ENCODE results near the gene EGLN2.
A peak's percentile ranks its signal among the peaks of the same experiment; 100 is the strongest.
"Not testable (repeated sequence)": the region's sequence is repeated elsewhere in the genome, so short reads cannot be mapped to it uniquely, and the experiment has no call there.

The EGLN2 gene

DNA sequence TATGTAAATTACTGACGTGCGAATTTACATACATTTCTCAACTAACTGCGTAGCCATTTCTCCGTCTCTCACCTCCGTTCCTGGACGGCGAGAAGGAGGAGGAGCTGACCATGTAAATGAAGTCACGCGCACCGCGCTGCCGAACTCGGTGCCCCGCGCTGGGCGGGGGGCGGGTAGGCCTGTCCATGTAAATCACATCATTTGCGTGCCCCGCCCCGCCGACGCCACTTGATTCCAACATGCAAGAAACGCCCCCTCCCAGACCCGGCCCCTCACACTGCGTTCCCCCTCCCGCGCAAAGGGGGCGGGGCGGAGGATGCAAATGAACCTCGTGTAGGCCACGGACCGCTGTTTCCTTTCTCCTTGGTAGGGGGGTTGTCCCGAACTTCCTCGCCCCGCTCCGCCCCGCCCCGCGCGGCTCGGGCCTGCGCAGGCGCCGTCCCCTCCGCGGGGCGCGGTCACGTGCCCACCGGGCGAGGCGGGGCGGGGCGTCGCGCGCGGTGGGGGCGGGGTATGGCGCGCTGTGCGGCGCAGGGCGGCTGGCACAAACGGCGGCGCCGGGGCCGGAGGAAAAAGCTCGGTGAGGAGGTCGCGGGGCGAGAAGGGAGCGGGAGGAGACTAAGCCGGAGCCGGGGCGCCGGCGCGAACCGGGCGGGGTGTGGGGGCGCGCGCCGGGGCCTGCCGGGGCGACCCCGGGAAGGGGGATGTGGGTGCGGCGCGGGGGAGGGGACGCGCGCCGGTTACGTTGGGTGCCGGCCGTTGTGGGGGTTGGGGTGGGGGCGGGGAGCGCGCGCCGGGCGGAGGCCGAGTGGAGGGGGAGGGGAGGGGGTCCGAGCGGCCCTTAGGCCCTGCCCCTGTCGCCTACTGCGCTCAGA lies at the start of gene EGLN2:
EGLN2 (plus strand) TSS at position 509 of the 875 bp plus-strand sequence. CDS start 1,382 bp downstream, outside the sequence.
- DNase-seq, result peak; percentile 99 to 100

DNA sequence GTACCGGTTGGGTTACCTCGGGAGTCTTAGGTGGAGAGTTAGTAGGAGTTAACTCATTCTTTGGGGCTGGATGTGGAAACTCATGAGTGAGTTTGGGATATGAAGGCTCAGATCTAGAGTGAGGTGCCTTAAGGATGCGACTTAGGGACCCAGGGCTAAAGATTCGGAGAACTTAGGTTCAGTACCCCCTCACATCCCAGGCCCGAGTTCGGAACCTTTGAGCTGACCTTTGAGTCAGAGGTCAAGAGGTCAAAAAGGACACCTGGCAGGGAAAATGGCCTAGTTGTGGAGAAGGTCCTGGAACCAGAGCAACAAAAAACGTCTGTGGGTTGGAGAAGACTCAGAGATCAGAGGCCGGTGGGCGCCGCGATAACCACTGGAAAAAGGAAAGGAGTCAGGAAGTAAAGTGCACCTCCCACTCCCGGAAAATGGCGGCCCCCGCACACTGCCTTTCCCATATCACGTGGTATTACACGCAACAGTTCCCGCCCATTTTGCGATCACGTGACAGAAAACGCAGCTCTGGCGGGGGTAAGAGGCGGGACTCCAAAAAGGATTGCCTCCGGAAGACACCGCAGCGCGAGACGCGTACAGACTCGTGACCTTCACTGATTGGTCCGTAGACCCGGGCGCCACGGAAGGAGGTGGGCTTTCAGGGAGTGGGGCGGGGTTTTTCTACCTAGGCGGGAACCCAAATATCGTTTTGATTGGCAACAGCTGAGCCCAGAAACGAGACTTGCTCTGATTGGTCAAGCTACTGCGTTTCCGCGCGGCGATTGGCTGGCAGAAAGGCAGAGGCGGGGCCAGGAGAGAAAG lies 48.7 kb upstream of the EGLN2 start, which contains the start of gene ACTMAP:
ACTMAP (minus strand) TSS at position 420 of the 816 bp plus-strand sequence. CDS start 674 bp downstream, outside the sequence.
- peak; percentile 100 for DNase-seq

DNA sequence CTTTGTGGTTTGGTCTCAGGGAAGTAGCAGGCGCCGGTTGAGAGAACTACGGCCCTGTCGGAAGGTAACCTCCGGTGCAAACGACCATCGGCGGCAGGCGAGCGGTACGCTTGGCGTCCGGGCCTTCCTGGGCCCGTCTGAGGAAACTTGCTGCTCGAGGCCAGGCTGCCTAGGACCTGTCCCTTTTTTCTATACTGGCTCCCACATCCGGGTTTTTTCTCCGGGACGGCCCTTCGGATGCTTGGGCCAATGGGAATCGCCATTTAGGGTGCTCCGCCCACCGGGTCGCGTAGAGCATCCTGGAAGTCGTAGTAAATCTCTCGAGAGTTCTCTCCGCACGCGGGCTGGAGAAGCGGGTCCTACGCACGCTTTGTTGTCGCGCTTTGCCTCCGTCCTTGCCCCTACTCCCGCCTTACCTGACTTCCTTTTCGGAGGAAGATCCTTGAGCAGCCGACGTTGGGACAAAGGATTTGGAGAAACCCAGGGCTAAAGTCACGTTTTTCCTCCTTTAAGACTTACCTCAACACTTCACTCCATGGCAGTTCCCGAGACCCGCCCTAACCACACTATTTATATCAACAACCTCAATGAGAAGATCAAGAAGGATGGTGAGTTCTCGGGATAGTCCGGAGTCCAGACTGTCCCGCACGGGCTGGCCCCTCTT lies 48.0 kb upstream of the EGLN2 start, which contains the start of gene SNRPA:
SNRPA (plus strand) TSS at position 330 of the 664 bp plus-strand sequence; CDS start at position 536, 206 bp downstream.
- DNase-seq, result peak; percentile 97 to 99

DNA sequence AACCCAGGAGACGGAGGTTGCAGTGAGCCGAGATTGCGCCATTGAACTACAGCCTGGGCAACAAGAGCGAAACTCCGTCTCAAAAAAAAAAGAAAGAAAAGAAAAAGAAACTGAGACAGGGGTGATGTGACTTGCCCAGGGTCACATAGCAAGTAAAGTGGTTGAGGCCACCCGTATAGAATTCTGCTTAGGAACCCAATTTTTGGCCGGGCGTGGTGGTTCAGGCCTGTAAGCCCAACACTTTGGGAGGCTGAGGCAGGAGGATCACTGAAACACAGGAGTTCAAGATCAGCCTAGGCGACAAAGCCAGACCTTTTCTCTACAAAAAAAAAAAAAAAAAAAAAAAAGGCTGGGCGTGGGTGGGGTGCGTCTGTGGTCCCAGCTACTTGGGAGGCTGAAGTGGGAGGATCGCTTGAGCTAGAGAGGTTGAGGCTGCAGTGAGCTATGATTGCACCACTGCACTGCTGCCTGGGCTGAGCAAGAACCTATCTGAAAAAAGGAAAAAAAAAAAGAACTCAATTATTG lies 46.7 kb upstream of the EGLN2 start:
- DNase-seq, result no peak

DNA sequence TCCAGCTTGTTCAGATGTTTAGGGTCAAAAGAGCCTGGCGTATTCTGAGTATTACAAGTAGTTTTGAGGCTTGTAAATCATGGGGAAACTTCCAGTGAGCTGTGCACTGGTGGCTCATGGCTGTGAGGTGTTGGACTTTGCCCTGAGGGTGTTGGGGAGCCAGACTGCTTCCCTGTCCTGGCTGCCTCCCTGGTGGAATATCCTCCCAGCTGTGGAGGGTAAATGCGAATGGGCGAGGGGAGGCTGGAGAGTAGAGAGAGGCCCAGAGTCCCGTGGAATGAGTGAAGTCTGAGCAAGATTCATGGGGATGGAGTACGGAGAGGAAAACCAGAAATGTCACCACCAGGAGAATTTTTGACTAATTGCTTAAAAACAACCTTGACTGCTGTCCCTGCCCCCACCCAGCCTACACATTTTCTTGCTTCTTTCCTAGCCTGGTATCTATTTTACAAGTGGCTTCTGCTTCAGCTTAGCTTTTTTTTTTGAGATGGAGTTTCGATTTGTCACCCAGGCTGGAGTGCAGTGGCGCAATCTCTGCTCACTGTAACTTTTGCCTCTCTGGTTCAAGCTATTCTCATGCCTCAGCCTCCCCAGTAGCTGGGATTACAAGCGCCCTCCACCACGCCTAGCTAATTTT lies 44.3 kb upstream of the EGLN2 start:
- DNase-seq, result no peak

DNA sequence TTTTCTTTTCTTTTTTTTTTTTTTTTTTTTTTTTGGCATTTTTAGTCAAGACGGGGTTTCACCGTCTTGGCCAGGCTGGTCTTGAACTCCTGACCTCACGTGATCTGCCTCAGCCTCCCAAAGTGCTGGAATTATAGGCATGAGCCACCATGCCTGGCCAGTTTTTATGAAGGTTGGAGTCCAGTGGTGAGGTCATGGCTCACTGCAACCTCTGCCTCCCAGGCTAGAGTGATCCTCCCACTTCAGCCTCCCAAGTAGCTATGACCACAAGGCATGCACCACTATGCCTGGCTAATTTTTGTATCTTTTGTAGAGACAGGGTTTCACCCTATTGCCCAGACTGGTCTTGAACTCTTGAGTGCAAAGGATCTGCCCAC lies 43.8 kb upstream of the EGLN2 start:
- DNase-seq, result no peak

DNA sequence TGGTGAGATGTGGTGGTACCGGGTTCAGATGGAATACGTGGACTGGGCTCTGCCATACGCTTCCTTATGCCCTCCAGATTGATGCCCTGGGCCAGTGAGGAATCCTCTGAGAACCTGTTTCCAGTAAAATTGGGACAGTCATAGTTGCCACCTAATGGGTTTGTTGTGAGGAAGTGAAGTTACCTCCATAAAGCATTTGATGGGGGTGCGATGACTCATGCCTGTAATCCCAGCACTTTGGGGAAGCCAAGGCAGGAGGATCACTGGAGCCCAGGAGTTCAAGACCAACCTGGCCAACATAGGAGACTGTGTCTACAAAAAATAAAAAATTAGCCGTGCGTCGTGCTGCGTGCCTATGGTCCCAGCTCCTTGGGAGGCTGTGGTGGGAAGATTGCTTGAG lies 43.2 kb upstream of the EGLN2 start:
- no peak for DNase-seq

DNA sequence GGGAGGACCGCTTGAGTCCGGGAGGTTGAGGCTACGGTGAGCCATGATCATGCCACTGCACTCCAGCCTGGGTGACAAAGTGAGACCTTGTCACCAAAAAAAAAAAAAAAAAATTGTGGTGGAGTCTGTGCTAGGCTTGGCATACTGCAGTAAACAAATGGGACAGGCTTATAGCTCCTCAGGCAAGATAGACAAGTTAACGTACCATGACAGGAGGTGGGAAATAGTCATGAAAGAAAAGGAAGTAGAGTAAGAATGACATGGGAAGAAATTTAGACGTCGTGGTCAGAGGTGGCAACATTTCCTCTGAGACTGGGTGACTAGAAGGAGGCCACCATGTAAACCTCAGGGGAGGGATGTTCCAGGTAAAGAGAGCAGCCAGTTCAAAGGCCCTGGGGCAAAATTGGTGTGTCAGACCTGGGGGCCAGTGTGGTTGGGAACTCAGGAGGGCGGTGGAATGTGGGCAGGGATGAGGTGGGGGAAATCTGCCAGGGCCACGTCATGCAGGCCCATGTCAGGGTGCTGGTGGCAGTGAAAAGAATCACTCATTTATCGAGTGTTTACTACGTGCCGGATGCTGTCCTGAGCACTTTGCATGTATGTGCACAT lies 42.4 kb upstream of the EGLN2 start:
- no peak for DNase-seq

DNA sequence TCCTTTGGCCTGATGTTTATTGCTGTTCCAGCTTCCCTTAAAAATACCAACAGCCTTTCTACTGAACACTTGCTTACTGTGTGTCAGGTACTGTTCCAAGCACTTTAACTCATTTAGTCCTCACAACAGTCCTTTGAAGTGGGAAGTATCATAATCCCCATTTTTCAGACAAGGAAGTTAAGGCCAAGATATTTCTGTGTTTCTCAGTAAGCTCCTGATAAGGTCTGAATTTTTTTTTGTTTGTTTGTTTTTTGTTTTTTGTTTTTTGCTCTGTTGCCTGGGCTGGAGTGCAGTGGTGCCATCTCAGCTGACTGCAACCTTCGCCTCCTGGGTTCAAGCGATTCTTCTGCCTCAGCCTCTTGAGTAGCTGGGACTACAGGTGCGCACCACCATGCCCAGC lies 40.5 kb upstream of the EGLN2 start:
- DNase-seq, result no peak

DNA sequence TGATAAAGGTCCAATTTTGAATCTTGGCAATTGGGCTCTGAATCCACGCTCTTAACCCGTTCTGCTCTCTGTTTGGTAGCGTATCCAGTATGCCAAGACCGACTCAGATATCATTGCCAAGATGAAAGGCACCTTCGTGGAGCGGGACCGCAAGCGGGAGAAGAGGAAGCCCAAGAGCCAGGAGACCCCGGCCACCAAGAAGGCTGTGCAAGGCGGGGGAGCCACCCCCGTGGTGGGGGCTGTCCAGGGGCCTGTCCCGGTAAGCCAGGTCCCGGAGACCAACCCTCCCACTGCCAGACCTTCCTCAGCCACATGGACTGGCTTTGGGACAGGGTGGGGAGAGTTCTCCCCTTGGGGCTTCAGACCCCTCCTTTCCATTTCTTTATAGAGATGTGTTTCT lies 39.6 kb upstream of the EGLN2 start:
- DNase-seq, result no peak

DNA sequence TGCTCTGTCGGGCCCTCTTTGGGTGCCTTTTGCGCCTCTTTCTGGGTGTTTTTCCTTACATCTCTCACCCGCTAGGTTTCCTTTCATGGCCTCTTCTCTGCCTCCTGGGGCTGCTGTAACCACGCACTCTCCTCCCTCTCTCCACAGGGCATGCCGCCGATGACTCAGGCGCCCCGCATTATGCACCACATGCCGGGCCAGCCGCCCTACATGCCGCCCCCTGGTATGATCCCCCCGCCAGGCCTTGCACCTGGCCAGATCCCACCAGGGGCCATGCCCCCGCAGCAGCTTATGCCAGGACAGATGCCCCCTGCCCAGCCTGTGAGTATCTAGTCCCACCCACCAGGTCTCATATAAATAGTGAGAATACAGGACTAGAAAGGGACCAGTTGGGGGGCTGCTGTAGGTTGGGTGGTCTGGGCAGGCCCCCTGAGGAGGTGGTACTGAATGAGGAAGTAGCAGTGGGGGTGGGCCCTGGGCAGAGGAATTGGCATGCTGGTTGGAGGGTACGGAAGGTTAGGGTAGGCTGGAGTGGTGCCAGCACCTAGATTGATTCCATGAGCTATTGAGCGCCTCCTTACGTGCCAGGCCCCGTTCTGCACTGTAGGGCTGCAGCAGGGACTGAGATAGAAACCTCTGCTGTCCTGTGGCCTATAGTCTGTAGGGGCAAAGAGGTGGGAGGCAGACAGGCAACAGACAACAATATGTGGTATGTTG lies 36.1 kb upstream of the EGLN2 start:
- no peak for DNase-seq

DNA sequence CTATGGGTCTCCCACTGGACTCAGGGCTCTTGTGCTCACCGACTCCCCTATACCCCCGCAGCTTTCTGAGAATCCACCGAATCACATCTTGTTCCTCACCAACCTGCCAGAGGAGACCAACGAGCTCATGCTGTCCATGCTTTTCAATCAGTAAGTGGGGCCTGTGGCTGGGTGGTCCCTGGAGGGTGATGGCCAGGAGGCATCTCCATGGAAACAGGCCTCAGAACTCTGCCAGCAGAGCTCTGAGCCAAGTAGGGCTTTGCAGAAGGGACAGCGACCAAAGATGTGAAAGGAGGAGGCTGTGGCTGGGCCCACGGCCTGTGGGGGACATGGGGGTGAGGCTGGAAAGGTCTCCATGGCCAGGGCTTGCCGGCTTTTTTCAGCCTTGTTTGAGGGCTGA lies 35.5 kb upstream of the EGLN2 start:
- DNase-seq, result no peak

DNA sequence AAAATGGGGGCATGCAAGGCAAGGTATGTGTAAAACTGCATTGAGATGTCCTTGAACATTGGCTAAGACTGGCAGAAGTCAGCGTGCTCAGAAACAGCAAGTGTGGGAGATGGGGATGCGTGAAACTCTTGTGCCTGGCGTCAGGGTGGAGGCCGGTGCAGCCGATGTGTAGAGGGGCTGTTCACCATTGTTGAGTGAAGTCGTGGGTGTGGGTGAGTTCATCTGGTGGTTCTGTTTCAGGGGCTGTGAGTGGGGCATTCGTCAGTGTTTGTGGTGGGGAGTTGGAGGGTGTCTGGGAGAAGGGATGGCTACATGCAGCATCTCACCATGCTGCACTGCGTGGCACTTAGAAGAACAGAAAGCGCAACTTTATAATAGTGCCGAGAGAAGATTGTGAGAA lies 35.0 kb upstream of the EGLN2 start:
- no peak for DNase-seq

DNA sequence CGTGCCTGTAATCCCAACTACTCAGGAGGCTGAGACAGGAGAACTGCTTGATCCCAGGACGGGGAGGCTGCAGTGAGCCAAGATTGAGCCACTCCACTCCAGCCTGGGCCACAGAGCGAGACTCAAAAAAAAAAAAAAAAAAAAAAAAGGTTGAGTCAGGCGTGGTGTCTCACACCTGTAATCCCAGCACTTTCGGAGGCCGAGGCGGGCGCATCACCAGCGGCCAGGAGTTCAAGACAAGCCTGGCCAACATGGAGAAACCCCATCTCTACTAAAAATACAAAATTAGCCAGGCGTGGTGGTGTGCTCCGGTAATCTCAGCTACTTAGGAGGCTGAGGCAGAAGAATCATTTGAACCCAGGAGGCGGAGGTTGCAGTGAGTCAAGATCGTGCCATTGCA lies 32.6 kb upstream of the EGLN2 start:
- not testable (repeated sequence) for DNase-seq

DNA sequence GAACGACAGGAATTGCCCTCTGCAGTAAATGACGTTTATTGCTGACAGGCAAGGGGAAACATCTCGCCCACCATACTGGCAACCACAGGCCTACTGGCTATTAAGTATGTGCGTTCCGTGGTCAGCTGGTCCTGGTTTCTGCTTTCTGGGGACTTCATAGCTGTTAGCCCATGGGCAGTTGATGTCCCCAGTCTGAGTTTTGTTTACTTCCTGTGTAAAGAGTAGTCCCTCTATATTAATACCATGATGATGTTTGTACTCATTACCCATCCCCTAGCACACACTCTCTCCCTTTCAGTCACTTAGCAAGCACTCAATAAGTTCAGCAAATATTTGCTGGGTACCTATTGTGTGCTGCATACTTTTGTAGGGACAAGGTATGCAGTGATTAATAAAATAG lies 30.1 kb upstream of the EGLN2 start:
- DNase-seq, result no peak

DNA sequence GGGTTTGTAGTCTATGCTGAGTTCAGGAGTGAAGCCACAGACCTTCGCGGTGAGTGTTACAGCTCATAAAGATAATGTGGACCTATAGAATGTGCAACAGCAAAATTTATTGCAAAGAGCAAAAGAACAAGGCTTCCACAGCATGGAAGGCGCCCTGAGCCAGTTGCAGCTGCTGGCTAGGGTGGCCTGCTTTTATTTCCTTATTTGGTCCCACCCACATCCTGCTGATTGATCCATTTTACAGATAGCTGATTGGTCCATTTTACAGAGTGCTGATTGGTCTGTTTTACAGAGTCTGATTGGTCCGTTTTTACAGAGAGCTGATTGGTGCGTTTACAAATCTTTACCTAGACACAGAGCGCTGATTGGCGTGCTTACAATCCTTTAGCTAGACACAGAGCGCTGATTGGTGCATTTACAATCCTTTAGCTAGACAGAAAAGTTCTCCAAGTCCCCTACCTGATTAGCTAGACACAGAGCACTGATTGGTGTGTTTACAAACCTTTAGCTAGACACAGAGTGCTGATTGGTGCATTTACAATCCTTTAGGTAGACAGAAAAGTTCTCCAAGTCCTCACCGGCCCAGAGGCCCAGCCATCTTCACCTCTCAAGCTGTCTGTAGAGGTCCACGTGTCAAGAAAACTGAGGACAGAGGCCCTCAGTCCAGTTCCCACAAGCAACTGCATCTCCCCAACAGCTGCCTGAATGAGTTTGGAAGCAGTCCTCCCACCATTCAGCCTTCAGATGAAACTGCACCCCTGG lies 27.7 kb upstream of the EGLN2 start:
- not testable (repeated sequence) for DNase-seq

DNA sequence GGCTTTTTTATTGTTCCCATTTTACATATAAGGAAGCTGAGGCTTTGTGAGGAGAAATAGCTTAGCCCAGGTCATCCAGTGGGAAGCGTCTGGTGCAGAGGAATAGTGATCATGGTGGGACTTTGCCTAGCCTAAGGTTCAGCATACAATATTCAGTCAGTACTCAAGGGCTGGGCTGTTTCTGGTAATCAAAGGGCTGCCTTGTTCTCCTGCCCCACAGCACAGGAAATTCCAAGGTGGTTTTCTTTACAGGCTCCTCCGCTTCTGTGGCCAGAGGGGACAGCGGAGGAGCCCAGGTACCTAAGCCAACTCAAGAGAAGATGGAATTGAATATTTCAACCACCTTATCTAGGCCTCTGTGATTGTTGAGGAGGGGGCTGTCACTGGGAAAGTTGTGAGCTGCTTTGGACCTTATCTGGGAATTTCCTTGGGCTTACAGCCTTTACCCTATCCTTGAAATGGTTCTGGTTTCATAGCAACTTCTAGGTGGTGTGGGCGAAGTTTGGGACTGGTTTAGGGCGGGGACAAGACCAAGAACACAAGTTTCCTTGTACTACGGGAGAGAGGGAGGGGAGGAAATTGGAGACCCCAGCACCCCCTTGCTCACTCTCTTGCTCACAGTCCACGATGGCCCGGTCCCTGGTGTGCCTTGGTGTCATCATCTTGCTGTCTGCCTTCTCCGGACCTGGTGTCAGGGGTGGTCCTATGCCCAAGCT lies 23.9 kb upstream of the EGLN2 start, which contains the start of gene MIA:
MIA (plus strand) TSS at position 606 of the 716 bp plus-strand sequence; CDS start at position 628, 22 bp downstream.
- no peak for DNase-seq

DNA sequence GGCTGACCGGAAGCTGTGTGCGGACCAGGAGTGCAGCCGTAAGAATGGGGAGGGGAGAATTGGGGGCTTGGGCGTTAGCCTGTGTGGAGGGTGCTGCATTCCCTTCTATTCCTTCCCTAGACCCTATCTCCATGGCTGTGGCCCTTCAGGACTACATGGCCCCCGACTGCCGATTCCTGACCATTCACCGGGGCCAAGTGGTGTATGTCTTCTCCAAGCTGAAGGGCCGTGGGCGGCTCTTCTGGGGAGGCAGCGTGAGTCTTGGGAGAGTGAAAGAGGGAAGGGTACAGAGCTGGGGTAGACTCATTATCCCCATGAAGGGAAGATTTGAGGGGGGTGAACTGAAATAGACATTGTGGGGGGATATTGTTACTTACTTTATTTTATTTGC lies 23.4 kb upstream of the EGLN2 start:
- no peak for DNase-seq

DNA sequence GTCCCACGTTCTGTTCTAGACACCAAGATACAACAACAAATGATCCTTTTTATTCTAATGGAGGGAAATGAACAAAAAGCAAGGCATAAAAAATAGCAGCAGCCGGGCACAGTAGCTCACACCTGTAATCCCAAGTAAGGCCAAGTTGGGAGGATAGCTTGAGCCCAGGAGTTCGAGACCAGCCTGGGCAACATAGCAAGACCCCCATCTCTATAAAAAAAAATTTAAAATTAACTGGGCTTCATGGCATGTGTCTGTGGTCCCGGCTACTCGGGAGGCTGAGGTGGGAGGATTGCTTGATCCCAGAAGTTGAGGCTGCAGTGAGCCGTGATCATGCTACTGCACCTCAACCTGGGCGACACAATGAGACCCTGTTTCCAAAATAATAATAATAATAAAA lies 22.6 kb upstream of the EGLN2 start:
- DNase-seq, result no peak

Data from NCI-H1930 (cell line).